Stimulated activated CD8-positive, alpha-beta memory T cell treated with anti-CD3 and anti-CD28 coated beads, Interleukin-7, amount 100 ng/mL, for 4 hours (primary cell): ENCODE measurements around the gene ABHD8.

Source experiments
- DNase-seq, 2 donors: peaks; one replicate each; pipeline ENCODE4 v3.0.0-alpha.2; 2020; ENCODE audit warnings: low read depth in 2 of 2

ABHD8 gene

GRCh38 chr19:17333611-17334413, 30.6 kb upstream of the ABHD8 start:
- DNase-seq: peak; percentile 72 to 77

DNA sequence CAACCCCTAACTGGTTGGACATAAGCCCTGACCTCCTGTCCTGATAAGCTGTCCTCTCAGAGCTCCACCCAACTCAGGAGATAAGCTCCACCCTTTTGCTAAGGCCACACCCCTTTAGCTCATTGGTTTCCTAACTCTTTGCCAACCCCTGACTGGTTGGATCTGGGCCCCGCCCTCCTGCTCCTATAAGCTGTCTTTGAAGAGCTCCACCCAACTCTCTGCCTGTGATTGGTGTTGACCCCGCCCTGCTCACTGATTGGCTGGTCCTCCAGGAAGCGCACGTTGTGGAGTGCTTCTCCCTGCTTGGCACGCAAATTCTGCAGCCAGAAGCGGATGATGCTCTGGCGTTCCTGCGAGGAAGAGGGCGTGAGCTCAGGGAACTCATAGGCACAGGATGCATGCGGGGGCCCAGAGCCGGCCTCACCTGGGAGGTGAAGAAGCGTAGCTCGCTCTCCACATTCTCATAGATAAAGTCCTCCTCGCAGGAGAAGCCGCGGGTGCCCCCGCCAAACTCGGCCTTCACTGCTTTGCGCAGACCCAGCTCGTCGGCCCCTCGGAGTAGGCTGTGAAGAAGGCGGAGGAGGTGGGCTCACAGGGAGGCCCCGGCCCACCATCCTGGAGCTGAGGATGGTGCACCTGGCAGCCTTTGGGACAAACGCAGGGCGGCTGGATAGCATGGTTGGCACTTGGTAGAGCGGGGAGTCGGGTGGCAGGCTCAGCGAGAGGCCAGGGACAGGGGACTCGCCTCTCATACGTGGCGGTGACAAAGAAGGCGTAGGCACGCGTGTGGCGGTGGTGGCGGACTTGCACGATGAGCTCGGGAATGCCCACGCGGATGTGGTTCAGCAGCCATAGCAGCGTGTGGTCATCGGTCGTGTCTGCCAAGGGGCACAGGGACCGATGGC, 29.7 kb upstream of the ABHD8 start:
- no peak for DNase-seq

DNA sequence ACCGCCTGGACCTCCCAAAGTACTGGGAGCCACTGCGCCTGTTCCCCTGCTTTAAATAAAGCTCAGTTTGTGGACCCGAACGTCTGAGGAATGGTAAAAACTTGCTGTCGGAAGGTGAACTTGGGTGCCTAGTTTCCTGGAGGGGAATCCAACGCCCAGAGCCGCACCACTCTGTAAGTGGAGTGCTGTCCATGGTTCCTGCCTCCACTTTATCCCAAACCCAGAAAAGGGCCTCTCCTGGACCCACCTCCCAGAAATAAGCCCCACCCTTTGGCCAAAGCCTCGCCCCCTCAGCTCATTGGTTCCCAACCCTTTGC, 29.1 kb upstream of the ABHD8 start:
- no peak for DNase-seq

DNA sequence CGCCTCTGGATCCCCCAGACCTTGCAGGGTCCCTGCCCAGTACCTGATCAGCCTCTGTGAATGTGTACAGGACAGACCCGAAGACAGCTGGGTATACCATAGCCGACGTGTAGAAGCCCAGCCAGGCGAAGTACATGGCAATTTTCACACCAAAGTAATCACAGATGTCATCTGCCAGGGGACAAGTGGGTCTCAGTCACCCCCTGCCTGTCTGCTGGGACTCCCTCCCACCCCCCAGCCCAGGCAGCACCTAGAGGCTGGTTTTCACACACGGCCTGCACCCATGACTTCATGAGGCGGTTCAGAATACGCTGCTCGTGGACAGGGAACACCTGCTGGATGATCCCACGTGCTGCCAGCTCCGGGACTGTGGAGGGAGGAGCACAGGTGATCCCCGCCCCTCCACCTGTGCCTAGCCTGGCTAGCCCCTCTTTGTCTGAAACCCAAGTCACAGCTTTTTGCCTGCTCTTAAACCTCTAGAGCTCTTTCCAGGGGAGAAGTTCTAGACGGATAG, 27.9 kb upstream of the ABHD8 start:
- no peak for DNase-seq

- no peak for DNase-seq
Measured at GRCh38 chr19:17330262-17331044, 27.2 kb upstream of the ABHD8 start.

GRCh38 chr19:17329366-17330261, 26.4 kb upstream of the ABHD8 start:
- DNase-seq: no peak

GRCh38 chr19:17328517-17329365, 25.5 kb upstream of the ABHD8 start:
- DNase-seq: peak in 1 of 2 donors; percentile 56

- peak in 1 of 2 donors; percentile 51 for DNase-seq
Measured at GRCh38 chr19:17327654-17328516, 24.7 kb upstream of the ABHD8 start.

- DNase-seq: no peak
Measured at GRCh38 chr19:17327068-17327653, 23.9 kb upstream of the ABHD8 start.

DNA sequence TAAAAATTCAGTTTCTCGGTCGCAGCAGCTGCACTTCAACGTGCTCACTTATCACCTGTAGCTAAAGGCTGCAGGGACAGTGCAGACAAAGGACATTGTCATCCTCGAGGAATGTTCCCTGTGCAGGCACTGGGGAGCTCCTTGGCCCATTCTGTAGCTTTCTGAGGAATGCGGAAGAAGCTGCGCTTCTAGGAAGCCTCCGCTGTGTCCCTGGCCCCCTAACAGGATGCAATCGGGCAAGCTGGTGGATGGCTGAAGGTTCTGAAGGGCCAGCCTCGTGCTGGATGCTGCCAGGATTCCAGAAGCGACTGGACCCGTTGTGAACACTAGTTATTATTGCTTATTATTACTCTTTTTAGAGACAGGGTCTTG, 23.4 kb upstream of the ABHD8 start:
- no peak for DNase-seq

DNA sequence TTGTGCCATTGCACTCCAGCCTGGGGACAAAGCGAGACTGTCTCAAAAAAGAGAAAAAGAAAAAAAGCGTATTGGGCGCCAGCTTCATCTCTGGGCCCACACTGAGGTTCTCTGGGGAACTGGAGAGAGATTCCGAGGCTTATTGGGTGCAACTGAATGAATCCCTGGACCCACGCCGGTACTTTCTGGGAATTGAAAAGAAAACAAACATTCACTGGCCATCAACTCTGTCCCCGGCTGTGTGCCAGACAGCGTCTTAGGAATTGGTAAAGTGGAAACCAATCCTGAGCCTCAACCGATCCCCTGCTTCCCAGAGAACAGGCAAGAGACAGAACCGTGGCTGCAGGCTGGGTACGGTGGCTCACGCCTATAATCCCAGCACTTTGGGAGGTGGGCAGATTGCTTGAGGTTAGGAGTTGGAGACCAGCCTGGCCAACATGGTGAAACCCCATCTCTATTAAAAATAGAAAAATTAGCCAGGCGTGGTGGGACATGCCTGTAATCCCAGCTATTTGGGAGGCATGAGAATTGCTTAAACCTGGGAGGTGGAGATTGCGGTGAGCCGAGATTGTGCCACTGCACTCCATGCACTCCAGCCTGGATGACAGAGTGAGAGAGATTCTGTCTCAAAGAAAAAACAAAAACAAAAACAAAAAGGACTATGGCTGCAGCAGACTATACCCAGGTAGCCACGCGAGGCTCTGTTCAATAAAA, 22.8 kb upstream of the ABHD8 start:
- no peak for DNase-seq

GRCh38 chr19:17325133-17325532, 21.9 kb upstream of the ABHD8 start:
- no peak for DNase-seq

- DNase-seq: no peak
Measured at GRCh38 chr19:17324357-17325114, 21.3 kb upstream of the ABHD8 start.

DNA sequence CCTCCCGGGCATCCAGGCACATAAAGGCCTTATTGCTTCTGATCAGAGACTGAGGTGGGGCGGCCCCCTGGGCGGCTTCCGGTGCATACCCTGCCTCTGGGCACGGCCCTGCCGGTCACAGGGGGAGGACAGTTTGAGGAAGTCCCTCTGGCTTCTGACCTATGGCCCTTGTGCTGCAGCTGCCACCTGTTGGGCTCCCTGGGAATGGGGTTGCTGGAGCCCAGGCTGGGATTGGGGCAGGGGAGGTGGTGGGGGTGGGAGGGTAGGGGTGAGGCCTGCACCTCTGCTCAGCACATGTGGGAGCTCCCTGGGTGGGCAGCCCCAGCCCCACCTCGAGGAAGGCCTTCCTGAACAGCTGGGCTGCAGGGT, 20.7 kb upstream of the ABHD8 start:
- no peak for DNase-seq

DNA sequence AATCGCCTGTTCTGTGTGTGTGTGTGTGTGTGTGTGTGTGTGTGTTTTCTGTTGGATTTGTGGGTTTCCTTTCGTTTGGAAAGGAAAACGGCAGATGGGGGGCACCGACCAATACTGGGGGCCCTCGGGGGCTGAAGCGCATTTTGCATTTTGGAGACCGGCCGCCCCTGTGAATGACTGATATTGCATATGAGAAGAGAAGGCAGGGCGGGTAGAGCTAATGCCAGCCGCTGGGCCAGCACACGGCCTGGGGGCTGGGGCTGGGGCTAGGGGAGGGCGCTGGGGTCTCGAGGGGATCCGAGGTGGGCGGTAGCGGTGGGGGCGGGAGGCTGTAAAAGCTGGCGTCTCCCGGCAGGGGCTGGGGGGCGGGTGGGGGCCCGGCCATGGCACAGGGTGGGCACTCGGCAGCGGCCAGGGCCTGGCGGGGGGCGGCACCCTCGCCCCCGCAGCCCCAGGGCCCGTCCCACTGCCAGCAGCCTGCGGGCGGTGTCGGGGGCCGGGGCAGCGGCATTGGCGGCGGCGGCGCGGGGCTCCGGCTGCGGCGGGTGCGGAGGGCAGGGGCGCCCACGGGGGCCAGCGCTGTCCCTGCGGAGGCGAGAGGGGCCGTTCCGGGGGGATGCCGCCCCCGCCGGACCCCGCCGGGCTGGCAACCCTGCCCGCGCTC, 20.2 kb upstream of the ABHD8 start:
- no peak for DNase-seq

- no peak for DNase-seq
Measured at GRCh38 chr19:17322854-17323253, 19.6 kb upstream of the ABHD8 start.
